Stimulated activated CD4-positive, alpha-beta T cell treated with anti-CD3 and anti-CD28 coated beads, Interleukin-4, amount 100 ng/mL, for 24 hours (primary cell): ENCODE measurements around the gene WDFY4.

Experiments used
- DNase-seq: peaks from one replicate; pipeline ENCODE4 v3.0.0-alpha.2; 2020

The WDFY4 gene

GRCh38 chr10:48655411-48656240 lies 29.0 kb upstream of the WDFY4 start:
- no peak for DNase-seq

GRCh38 chr10:48656241-48656913 lies 28.3 kb upstream of the WDFY4 start:
- peak; percentile 85 for DNase-seq

GRCh38 chr10:48656914-48657305 lies 27.8 kb upstream of the WDFY4 start:
- DNase-seq = no peak

GRCh38 chr10:48657416-48657815 lies 27.3 kb upstream of the WDFY4 start:
- DNase-seq = no peak

- peak; percentile 56 for DNase-seq
These were observed 26.3 kb upstream of the WDFY4 start for GRCh38 chr10:48658243-48658974.

GRCh38 chr10:48658975-48659269 lies 25.8 kb upstream of the WDFY4 start:
- no peak for DNase-seq

- DNase-seq = no peak
These were observed 24.9 kb upstream of the WDFY4 start for GRCh38 chr10:48659790-48660189.

- no peak for DNase-seq
These were observed 23.2 kb upstream of the WDFY4 start for GRCh38 chr10:48661441-48661840.

GRCh38 chr10:48667960-48668590 lies 16.6 kb upstream of the WDFY4 start:
- no peak for DNase-seq

GRCh38 chr10:48670978-48671913 lies 13.4 kb upstream of the WDFY4 start:
- DNase-seq = no peak

- DNase-seq = no peak
These were observed 12.6 kb upstream of the WDFY4 start for GRCh38 chr10:48671914-48672595.

- no peak for DNase-seq
These were observed 11.9 kb upstream of the WDFY4 start for GRCh38 chr10:48672596-48673265.

GRCh38 chr10:48677625-48678024 lies 7.0 kb upstream of the WDFY4 start:
- DNase-seq = no peak

- no peak for DNase-seq
These were observed 6.6 kb upstream of the WDFY4 start for GRCh38 chr10:48678041-48678440.

- no peak for DNase-seq
These were observed 2.9 kb upstream of the WDFY4 start for GRCh38 chr10:48681740-48682139.

- DNase-seq = no peak
These were observed 2.4 kb upstream of the WDFY4 start for GRCh38 chr10:48682265-48682664.

GRCh38 chr10:48683424-48683823 lies 1.2 kb upstream of the WDFY4 start:
- DNase-seq = no peak

- DNase-seq = no peak
These were observed 805 bp upstream of the WDFY4 start for GRCh38 chr10:48683868-48684267.

- DNase-seq = no peak
These were observed 246 bp upstream of the WDFY4 start for GRCh38 chr10:48684463-48684791.

- DNase-seq = no peak
These were observed 1.1 kb downstream of the WDFY4 start for GRCh38 chr10:48685731-48686130.
